Measurements from ENCODE around the gene PCDHB16. TPM values are rescaled to one million over a fixed set of nuclear protein-coding genes. Genes with fewer than 3 reads are reported as not detected.
"Not testable (repeated sequence)": the region's sequence is repeated elsewhere in the genome, so short reads cannot be mapped to it uniquely, and the experiment has no call there.

Gene PCDHB16
- 4.1 TPM for total RNA-seq (ENCODE audit: insufficient read depth, low replicate concordance)

GRCh38 chr5:141182248-141182647 lies at the start of gene PCDHB16:
PCDHB16 (plus strand) TSS chr5:141182387; CDS start chr5:141182560, 173 bp downstream.
- DNase-seq (ENCODE audit: low spot score), result no peak

- DNase-seq (ENCODE audit: low spot score), result no peak
Measured at GRCh38 chr5:141135030-141135717, 47.0 kb upstream of the PCDHB16 start, which contains the start of gene PCDHB5. PCDHB5 (plus strand) TSS chr5:141135206; CDS start chr5:141135435, 229 bp downstream.

- DNase-seq (ENCODE audit: low spot score), result no peak
Measured at GRCh38 chr5:141135718-141136266, 46.4 kb upstream of the PCDHB16 start.

GRCh38 chr5:141137346-141137745 lies 44.8 kb upstream of the PCDHB16 start:
- not testable (repeated sequence) for DNase-seq (ENCODE audit: low spot score)

- no peak for DNase-seq (ENCODE audit: low spot score)
Measured at GRCh38 chr5:141149812-141150211, 32.4 kb upstream of the PCDHB16 start, which contains the start of gene PCDHB6. PCDHB6 (plus strand) TSS chr5:141150057; CDS start chr5:141150258, 201 bp downstream.

- DNase-seq (ENCODE audit: low spot score), result no peak
Measured at GRCh38 chr5:141150224-141150992, 31.8 kb upstream of the PCDHB16 start.

- no peak for DNase-seq (ENCODE audit: low spot score)
Measured at GRCh38 chr5:141150993-141151325, 31.2 kb upstream of the PCDHB16 start.

- DNase-seq (ENCODE audit: low spot score), result not testable (repeated sequence)
Measured at GRCh38 chr5:141151632-141152031, 30.6 kb upstream of the PCDHB16 start.

GRCh38 chr5:141152096-141152495 lies 30.1 kb upstream of the PCDHB16 start:
- DNase-seq (ENCODE audit: low spot score), result not testable (repeated sequence)

- DNase-seq (ENCODE audit: low spot score), result no peak
Measured at GRCh38 chr5:141155540-141156374, 26.4 kb upstream of the PCDHB16 start.

- DNase-seq (ENCODE audit: low spot score), result not testable (repeated sequence)
Measured at GRCh38 chr5:141157356-141157755, 24.8 kb upstream of the PCDHB16 start.

GRCh38 chr5:141157901-141158300 lies 24.3 kb upstream of the PCDHB16 start:
- not testable (repeated sequence) for DNase-seq (ENCODE audit: low spot score)

- no peak for DNase-seq (ENCODE audit: low spot score)
Measured at GRCh38 chr5:141172381-141173204, 9.6 kb upstream of the PCDHB16 start, which contains the start of gene PCDHB7. PCDHB7 (plus strand) TSS chr5:141172644; CDS start chr5:141172836, 192 bp downstream.

- not testable (repeated sequence) for DNase-seq (ENCODE audit: low spot score)
Measured at GRCh38 chr5:141174291-141175104, 7.7 kb upstream of the PCDHB16 start.

- DNase-seq (ENCODE audit: low spot score), result no peak
Measured at GRCh38 chr5:141175933-141176332, 6.3 kb upstream of the PCDHB16 start.

GRCh38 chr5:141177577-141178191 lies 4.5 kb upstream of the PCDHB16 start, which contains the start of gene PCDHB8:
PCDHB8 (plus strand) TSS chr5:141177790; CDS start chr5:141178035, 245 bp downstream.
- not testable (repeated sequence) for DNase-seq (ENCODE audit: low spot score)

- not testable (repeated sequence) for DNase-seq (ENCODE audit: low spot score)
Measured at GRCh38 chr5:141179371-141179770, 2.8 kb upstream of the PCDHB16 start.

- DNase-seq (ENCODE audit: low spot score), result not testable (repeated sequence)
Measured at GRCh38 chr5:141179876-141180275, 2.3 kb upstream of the PCDHB16 start.

- DNase-seq (ENCODE audit: low spot score), result no peak
Measured at GRCh38 chr5:141180313-141180712, 1.9 kb upstream of the PCDHB16 start.
